CD4-positive, alpha-beta T cell (primary cell): ENCODE data around the gene LMX1B. TPM values are rescaled to one million over a fixed set of nuclear protein-coding genes. Genes with fewer than 3 reads are reported as not detected.

ENCODE experiments used
- ATAC-seq: fragments of 200-7000 bp; cut with Tn5 transposase; one replicate; pipeline ENCODE4 v1.10.0; 2022; ENCODE audit warnings: mild to moderate bottlenecking; ENCODE audit not compliant: poor library complexity
- CTCF ChIA-PET: fragments of 350-600 bp; sonication (Branson Sonifier 250); formaldehyde crosslinking; loops from one replicate; lab custom pipeline; 2021; ENCODE audit warnings: antibody characterized with exemption, inconsistent platforms; lab: Charles Lee
- POLR2A ChIA-PET: fragments of 350-600 bp; sonication (Branson Sonifier 250); formaldehyde crosslinking; loops from one replicate; lab custom pipeline; 2021; ENCODE audit warnings: antibody characterized with exemption, inconsistent platforms; lab: Charles Lee
- DNase-seq, 14 experiments: peaks; one replicate each; pipeline ENCODE4 v3.0.0-alpha.2; 2013 to 2020; ENCODE audit warnings: mixed read lengths in 2 of 14
- H3K27ac ChIP-seq, 2 donors: one replicate each; pipeline versions ENCODE4 v1.5.1 to v1.7.0; 2013; ENCODE audit warnings: low read length in 2 of 2, low read depth in 1 of 2, mild to moderate bottlenecking in 1 of 2
- H3K27me3 ChIP-seq, 2 experiments: 1 replicate in 1 of 2; 2 replicates in 1 of 2; pipeline versions ENCODE4 v1.6.1 to v1.7.0; 2013; ENCODE audit warnings: low read length in 2 of 2, control low read depth in 1 of 2, mild to moderate bottlenecking in 1 of 2, moderate library complexity in 1 of 2; ENCODE audit not compliant: insufficient read depth in 2 of 2, control insufficient read depth in 1 of 2
- H3K36me3 ChIP-seq: one replicate; pipeline ENCODE4 v1.6.1; 2013; ENCODE audit warnings: low read length, control low read depth; ENCODE audit not compliant: insufficient read depth
- H3K4me1 ChIP-seq: one replicate; pipeline ENCODE4 v1.6.1; 2013; ENCODE audit warnings: low read length, control low read depth; ENCODE audit not compliant: insufficient read depth
- H3K4me3 ChIP-seq: one replicate; pipeline ENCODE4 v1.5.1; 2013; ENCODE audit warnings: mild to moderate bottlenecking, low read length, moderate library complexity
- H3K9me3 ChIP-seq, 2 experiments: 1 replicate in 1 of 2; 2 replicates in 1 of 2; pipeline versions ENCODE4 v1.6.1 to v1.7.0; 2013; ENCODE audit warnings: low read length in 2 of 2, mild to moderate bottlenecking in 2 of 2, control low read depth in 1 of 2, moderate library complexity in 1 of 2; ENCODE audit not compliant: control insufficient read depth in 1 of 2, insufficient read depth in 1 of 2
- H3K27ac Mint-ChIP-seq: one replicate; pipeline ENCODE4 v1.8.0; 2020; ENCODE audit warnings: mixed read lengths
- H3K27me3 Mint-ChIP-seq: one replicate; pipeline ENCODE4 v1.8.0; 2021; ENCODE audit warnings: mixed read lengths
- H3K36me3 Mint-ChIP-seq: one replicate; pipeline ENCODE4 v1.8.0; 2021; ENCODE audit warnings: low read depth, mixed read lengths
- H3K4me1 Mint-ChIP-seq: one replicate; pipeline ENCODE4 v1.8.0; 2021; ENCODE audit warnings: low read depth, mixed read lengths
- H3K4me3 Mint-ChIP-seq: one replicate; pipeline ENCODE4 v1.8.0; 2020; ENCODE audit warnings: mild to moderate bottlenecking, mixed read lengths
- H3K9me3 Mint-ChIP-seq: one replicate; pipeline ENCODE4 v1.8.0; 2020; ENCODE audit warnings: mixed read lengths
- CTCF ChIP-seq: fragments of 200-600 bp; IDR thresholded peaks from one replicate; pipeline ENCODE4 v1.8.0; 2022; ENCODE audit warnings: antibody characterized with exemption, mild to moderate bottlenecking
- intact Hi-C, 2 experiments: fragments of 100-400 bp; cut with DNase I in 1 of 2; cut with micrococcal nuclease in 1 of 2; formaldehyde crosslinking; loops; one replicate each; pipeline versions ENCODE4 v1.15.1 to v1.9.0; 2023 to 2025; cut with DNase I, micrococcal nuclease
- total RNA-seq, 174 experiments: library from RNA in 2 of 174; stranded (reverse) in 2 of 174; gene quantifications; one replicate each; pipeline ENCODE4 v1.2.3 and lab custom pipeline; 2021 to 2026

Gene LMX1B
- total RNA-seq, 2 experiments from 2014 or later, result not detected

- H3K27ac Mint-ChIP-seq, result no peak overlapping the region
- no peak for TF ChIP-seq CTCF
- H3K9me3 Mint-ChIP-seq, result peaks cover 12% of the 10 kb centered on the region
- Histone ChIP-seq H3K27me3 (peaks cover 0 to 2% of the 10 kb centered on the region in 2 experiments), H3K9me3 (peaks cover 0 to 17% of the 10 kb centered on the region in 2 experiments), H3K36me3 (no peaks in the 10 kb centered on the region), H3K4me3 (no peak overlapping the region), H3K27ac (no peak overlapping the region), H3K4me1 (no peaks in the 10 kb centered on the region)
- H3K4me1 Mint-ChIP-seq, result no peaks in the 10 kb centered on the region
- intact Hi-C loops, result no loop called here
- no peak overlapping the region for H3K4me3 Mint-ChIP-seq
- POLR2A ChIA-PET, result no interaction called here
- no peak for ATAC-seq
- no peaks in the 10 kb centered on the region for H3K27me3 Mint-ChIP-seq
- CTCF ChIA-PET, result no interaction called here
- no peak for DNase-seq
- no peaks in the 10 kb centered on the region for H3K36me3 Mint-ChIP-seq
Measured at GRCh38 chr9:126738553-126738952, 124.8 kb downstream of the LMX1B start.

GRCh38 chr9:126743041-126743440 lies 129.3 kb downstream of the LMX1B start:
- H3K27me3 Mint-ChIP-seq, result no peaks in the 10 kb centered on the region
- peaks cover 13% of the 10 kb centered on the region for H3K4me1 Mint-ChIP-seq
- peaks cover 9% of the 10 kb centered on the region for H3K4me1 ChIP-seq
- ChIA-PET CTCF (interaction anchor here (0.7 kb wide), 1 partner anchor 1890 kb away, joined by 4 read pairs; the partner anchor contains the start of gene WDR38), POLR2A (no interaction called here)
- no peak for ATAC-seq
- peaks cover 0 to 2% of the 10 kb centered on the region in 2 experiments for H3K27me3 ChIP-seq
- no peak overlapping the region for H3K27ac ChIP-seq
- H3K4me3 Mint-ChIP-seq, result no peak overlapping the region
- TF ChIP-seq CTCF, result no peak
- intact Hi-C loops, result no loop called here
- no peaks in the 10 kb centered on the region for H3K9me3 ChIP-seq
- H3K4me3 ChIP-seq, result no peak overlapping the region
- H3K36me3 ChIP-seq, result no peaks in the 10 kb centered on the region
- no peak for DNase-seq
- H3K36me3 Mint-ChIP-seq, result no peaks in the 10 kb centered on the region
- H3K27ac Mint-ChIP-seq, result no peak overlapping the region
- H3K9me3 Mint-ChIP-seq, result no peaks in the 10 kb centered on the region

- peaks cover 9% of the 10 kb centered on the region for H3K4me1 ChIP-seq
- no peak overlapping the region for H3K4me3 ChIP-seq
- H3K36me3 ChIP-seq, result no peaks in the 10 kb centered on the region
- no peak for TF ChIP-seq CTCF
- H3K27ac ChIP-seq, result no peak overlapping the region
- H3K4me3 Mint-ChIP-seq, result no peak overlapping the region
- CTCF ChIA-PET, result interaction anchor here (1.4 kb wide), 1 partner anchor 36 kb away, joined by 3 read pairs; no protein-coding TSS in a partner anchor
- POLR2A ChIA-PET, result no interaction called here
- H3K9me3 Mint-ChIP-seq, result no peaks in the 10 kb centered on the region
- DNase-seq (no peak), ATAC-seq (no peak)
- no peak overlapping the region for H3K27ac Mint-ChIP-seq
- H3K27me3 Mint-ChIP-seq, result no peaks in the 10 kb centered on the region
- H3K4me1 Mint-ChIP-seq, result peaks cover 22% of the 10 kb centered on the region
- intact Hi-C loops, result no loop called here
- no peaks in the 10 kb centered on the region for H3K9me3 ChIP-seq
- H3K36me3 Mint-ChIP-seq, result no peaks in the 10 kb centered on the region
- peaks cover 0 to 2% of the 10 kb centered on the region in 2 experiments for H3K27me3 ChIP-seq
Measured at GRCh38 chr9:126745574-126746411, 132.1 kb downstream of the LMX1B start.

Other genes with a start within 250 kb of the LMX1B start
- gene ZBTB43, start 191.1 kb downstream of the LMX1B start, total RNA-seq, result 10 to 100 TPM; 47.7 to 50.8 TPM
- 1 to 10 TPM; 2.5 to 2.9 TPM for gene ZBTB34, start 246.7 kb downstream of the LMX1B start, total RNA-seq